Activated CD4-positive, alpha-beta T cell treated with anti-CD3 and anti-CD28 coated beads, Interleukin-2, amount 50 U/mL, for 4 hours (primary cell): ENCODE data around the gene KCNMA1.

Source experiments
- DNase-seq, 2 experiments: peaks; one replicate each; pipeline ENCODE4 v3.0.0-alpha.2; 2020

KCNMA1 gene

GRCh38 chr10:77164616-77165311 is 472.8 kb downstream of the KCNMA1 start:
- DNase-seq = no peak

DNA sequence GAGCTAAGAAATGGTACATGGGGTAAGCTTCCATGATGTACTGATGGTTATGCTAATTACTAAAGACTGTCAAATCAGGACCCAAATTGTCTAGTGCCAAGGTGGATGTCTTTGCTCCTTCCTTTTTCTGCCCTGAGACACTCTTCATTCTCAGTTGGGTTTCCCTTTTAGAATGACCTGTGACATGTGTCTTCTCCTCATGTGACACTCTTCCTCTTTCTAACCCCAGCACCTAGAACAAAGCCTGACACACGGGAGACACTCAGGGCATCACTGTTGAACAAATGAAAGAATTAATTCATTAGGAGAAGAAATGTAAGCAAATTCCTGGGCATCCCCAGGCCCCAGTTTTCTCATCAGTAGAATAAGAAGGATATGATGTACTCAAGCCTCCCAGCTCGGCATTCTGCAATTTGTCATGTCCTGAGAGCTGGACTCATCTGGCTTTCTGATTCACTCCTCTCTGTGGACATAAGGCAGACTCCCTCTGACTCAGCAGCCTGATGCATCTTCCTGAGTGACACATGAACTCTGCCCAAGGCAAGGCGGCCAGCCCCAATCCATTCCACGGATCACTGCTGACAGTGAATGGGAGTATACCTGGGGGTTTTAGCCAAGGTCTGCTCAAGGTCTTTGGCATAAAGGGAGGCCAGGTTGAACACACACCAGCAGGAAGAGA is 473.8 kb downstream of the KCNMA1 start:
- DNase-seq = no peak

DNA sequence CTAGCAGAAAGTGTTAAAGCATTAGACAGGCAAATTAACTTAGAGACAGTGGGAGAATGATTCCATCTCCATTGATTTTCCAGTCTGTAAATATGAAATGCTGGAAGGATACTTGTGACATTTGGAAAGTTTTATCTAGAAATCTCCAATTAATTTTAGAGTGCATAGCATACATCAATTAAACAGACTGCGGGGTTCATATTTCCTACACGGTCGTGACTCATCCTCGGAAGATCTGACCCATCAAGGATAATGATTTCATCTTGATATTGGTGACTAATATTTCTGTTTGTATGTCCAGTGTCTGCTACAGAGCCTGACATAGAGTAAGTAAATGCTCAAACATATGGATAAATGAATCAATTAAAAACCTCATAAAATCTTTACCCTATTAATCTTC is 474.9 kb downstream of the KCNMA1 start:
- no peak for DNase-seq

- DNase-seq = no peak
These were observed 476.9 kb downstream of the KCNMA1 start for GRCh38 chr10:77160679-77161078.

GRCh38 chr10:77159538-77160110 is 478.0 kb downstream of the KCNMA1 start:
- DNase-seq = no peak

DNA sequence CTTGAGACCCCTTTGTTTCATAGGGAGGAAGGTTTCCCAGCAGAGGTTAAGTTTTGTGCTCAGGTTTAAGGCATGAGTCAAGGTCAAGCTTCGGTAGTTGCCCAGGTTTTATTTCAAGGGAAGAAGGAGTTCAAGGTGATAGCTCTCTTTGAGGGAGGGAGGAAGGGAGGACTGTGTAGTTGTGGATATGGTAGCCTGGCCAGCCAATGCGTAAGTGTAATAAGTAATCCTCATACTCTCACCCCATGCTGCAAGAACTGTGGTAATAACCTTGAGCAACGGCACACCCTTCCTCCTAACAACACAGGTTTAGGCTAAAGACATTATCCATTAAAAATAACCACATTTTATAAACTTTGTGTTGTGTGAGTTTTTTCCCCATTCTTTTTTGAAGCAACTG is 478.9 kb downstream of the KCNMA1 start:
- DNase-seq = no peak

- DNase-seq = no peak
These were observed 480.2 kb downstream of the KCNMA1 start for GRCh38 chr10:77157248-77158019.

DNA sequence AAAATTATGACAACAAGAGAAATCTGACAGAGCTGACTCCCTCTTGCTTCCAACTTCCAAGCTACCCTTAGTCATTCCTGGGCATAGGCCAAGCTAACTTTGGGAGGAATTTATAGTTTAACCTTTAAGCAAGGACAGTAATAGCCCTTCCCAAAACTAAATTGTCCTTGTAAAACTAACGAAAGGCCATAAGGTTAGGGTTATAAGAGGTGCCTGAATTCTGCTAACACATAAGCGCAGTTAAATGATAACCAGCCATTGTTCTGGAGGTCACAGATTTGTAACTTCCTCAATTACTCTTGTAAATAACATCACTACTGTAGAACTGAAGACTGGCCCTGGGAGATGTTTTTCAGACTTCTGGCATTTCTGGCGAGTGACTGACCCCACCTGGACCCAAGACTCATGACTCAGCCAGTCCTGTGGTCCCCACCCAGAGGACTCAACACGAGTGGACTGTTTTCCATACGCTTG is 481.2 kb downstream of the KCNMA1 start:
- no peak for DNase-seq

- no peak for DNase-seq
These were observed 485.4 kb downstream of the KCNMA1 start for GRCh38 chr10:77152256-77152655.

GRCh38 chr10:77151408-77151807 is 486.2 kb downstream of the KCNMA1 start:
- no peak for DNase-seq

DNA sequence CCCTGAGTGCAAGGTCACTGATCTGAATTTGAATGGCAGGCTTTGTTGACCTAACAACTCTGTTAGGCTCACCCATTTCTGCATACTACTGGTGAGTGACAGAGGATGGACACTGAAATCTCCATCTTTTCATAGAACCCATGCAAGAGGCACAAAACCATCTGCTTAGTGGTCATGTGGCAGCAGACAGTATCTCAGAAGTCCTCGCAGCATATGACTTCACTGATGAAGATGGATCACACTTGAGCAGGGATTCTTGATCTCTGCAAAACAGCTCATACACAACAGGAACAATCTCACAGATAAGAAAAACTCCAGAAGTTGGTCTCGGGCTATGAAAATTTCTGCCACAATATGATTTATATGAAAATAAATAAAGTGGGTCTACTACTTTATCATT is 487.9 kb downstream of the KCNMA1 start:
- no peak for DNase-seq

- DNase-seq = no peak
These were observed 488.6 kb downstream of the KCNMA1 start for GRCh38 chr10:77149001-77149400.

DNA sequence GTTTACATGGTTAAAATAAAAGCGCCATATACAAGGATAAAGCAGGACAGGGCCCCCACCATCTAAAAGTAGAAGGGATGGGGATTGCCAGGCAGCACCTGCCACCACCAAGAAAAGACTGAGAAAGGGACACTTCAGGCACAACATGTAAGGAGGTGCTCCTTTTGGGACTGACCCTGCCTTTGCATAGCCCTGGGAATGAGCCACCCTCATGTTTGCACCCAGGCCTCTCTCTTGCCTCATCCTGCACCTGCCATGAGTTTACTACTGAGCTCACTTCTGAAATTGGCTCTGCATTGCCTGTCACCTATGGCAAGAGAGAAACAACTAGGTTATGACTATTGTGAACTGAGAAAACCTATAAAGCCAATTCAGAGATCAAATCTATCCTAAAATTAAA is 489.7 kb downstream of the KCNMA1 start:
- DNase-seq = no peak

- no peak for DNase-seq
These were observed 490.8 kb downstream of the KCNMA1 start for GRCh38 chr10:77146712-77147336.

- DNase-seq = no peak
These were observed 493.0 kb downstream of the KCNMA1 start for GRCh38 chr10:77144656-77145055.

DNA sequence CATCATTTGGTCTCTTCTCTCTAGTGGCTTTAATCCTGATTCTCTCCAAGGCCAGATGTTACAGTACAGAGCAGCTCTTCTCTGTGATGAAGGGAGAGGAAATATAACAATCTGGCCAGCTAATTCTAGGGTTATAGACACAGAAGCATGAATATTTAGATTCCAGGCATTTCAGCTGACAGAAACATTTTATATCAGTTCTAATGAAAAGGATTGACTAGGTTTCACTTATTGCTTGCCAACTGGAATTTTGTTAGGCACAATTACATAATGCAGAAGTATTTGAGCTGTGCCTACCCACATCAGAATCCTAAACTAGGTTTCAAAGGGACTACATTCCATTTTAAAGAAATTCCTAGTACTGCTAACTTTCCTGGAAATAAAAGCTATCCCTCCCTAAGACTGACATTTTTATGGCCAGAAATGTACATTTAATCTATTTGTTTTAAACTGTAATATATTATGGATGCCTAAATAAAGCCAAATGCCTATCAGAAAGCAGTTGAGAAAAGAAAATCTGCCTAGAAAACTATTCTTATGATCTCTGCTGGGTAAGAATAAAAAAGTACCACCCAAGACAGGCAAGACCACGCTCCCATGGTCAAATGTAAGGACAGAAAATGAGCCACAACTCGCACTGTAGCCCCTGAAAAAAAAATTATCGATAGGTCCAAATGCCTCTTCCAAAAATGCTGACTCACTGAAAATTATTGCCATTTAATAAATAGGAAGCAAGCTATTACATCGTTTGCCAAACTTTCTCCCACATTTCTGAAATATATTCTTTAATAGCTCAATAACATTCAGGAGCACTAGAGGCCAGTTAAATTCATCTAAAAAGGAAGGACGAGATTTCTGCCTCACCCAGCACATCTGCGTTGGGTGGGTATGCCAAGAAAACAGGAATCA is 498.1 kb downstream of the KCNMA1 start:
- DNase-seq = no peak

- no peak for DNase-seq
These were observed 499.1 kb downstream of the KCNMA1 start for GRCh38 chr10:77138541-77138940.

GRCh38 chr10:77135555-77135954 is 502.1 kb downstream of the KCNMA1 start:
- DNase-seq = no peak

- DNase-seq = no peak
These were observed 506.4 kb downstream of the KCNMA1 start for GRCh38 chr10:77131214-77131613.

GRCh38 chr10:77127243-77127642 is 510.4 kb downstream of the KCNMA1 start:
- no peak for DNase-seq

GRCh38 chr10:77125231-77125630 is 512.4 kb downstream of the KCNMA1 start:
- DNase-seq = no peak

DNA sequence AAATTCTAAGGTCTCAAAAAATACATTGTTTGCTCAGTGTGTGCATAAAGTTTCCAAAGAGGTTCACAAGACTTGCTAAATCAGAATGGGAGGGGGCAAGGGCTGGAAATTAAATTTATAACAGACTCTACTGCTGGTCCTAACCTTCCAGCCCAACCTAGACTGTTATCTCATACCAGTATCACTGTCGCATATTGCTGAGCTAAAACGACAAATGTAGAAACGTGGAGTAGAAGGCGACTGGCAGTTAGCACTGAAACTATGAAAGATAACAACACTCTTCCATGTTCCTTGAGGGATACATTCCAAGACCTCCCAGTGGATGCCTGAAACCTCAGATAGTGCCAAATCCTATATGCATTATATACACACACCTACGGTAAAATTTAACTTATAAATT is 514.3 kb downstream of the KCNMA1 start:
- no peak for DNase-seq
